Esophagus muscularis mucosa (tissue), 4 donors: ENCODE results near the gene GPC1. TPM values are rescaled to one million over a fixed set of nuclear protein-coding genes. Genes with fewer than 3 reads are reported as not detected.
"Not testable (repeated sequence)": the region's sequence is repeated elsewhere in the genome, so short reads cannot be mapped to it uniquely, and the experiment has no call there.

Source experiments
- DNase-seq: peaks from one replicate; pipeline ENCODE4 v3.0.0-alpha.2; 2017; ENCODE audit errors: extremely low spot score
- H3K27ac ChIP-seq, 4 donors: fragments of 200-600 bp; sonication (generic); replicated peaks in 1 of 4; 1 replicate in 3 of 4; 2 replicates in 1 of 4; pipeline ENCODE4 v1.5.1; 2016 to 2019; ENCODE audit warnings: mild to moderate bottlenecking in 1 of 4
- H3K27me3 ChIP-seq, 4 donors: fragments of 200-600 bp; sonication (generic); one replicate each; pipeline versions ENCODE4 v1.5.1 to v1.6.0; 2016 to 2019
- H3K36me3 ChIP-seq, 4 donors: fragments of 200-600 bp; sonication (generic); one replicate each; pipeline ENCODE4 v1.5.1; 2016 to 2019
- H3K4me1 ChIP-seq, 4 donors: fragments of 200-600 bp; sonication (generic); one replicate each; pipeline ENCODE4 v1.5.1; 2016 to 2019
- H3K4me3 ChIP-seq, 4 donors: fragments of 200-600 bp; sonication (generic); 1 replicate in 2 of 4; 2 replicates in 2 of 4; pipeline ENCODE4 v1.5.1; 2016 to 2019; ENCODE audit warnings: mild to moderate bottlenecking in 4 of 4, moderate library complexity in 1 of 4
- H3K9me3 ChIP-seq, 4 donors: fragments of 200-600 bp; sonication (generic); 1 replicate in 3 of 4; 2 replicates in 1 of 4; pipeline ENCODE4 v1.5.1; 2016 to 2019
- CTCF ChIP-seq, 3 experiments: fragments of 200-600 bp in 2 of 3; fragments of 450-650 bp in 1 of 3; sonication (generic) in 2 of 3; IDR thresholded peaks; one replicate each; pipeline ENCODE4 v1.5.1; 2017 to 2019; ENCODE audit warnings: antibody characterized with exemption in 3 of 3, mild to moderate bottlenecking in 2 of 3, moderate library complexity in 1 of 3
- EP300 ChIP-seq: sonication (generic); formaldehyde crosslinking; IDR thresholded peaks from one replicate; pipeline ENCODE4 v1.6.1; 2017; ENCODE audit warnings: antibody characterized with exemption
- POLR2A ChIP-seq: fragments of 450-650 bp; IDR thresholded peaks from one replicate; pipeline ENCODE4 v1.6.1; 2017; ENCODE audit warnings: antibody characterized with exemption, moderate library complexity, mild to moderate bottlenecking, low read depth
- POLR2AphosphoS5 ChIP-seq, 2 donors: sonication (generic); formaldehyde crosslinking; IDR thresholded peaks; one replicate each; pipeline ENCODE4 v1.6.1; 2017; ENCODE audit warnings: antibody characterized with exemption in 2 of 2
- WGBS: methylation state at CpG from one replicate; pipeline ENCODE4 v1.1.5; 2018; 5-methylcytosine and 5-hydroxymethylcytosine counted together
- intact Hi-C: fragments of 100-400 bp; cut with DNase I; formaldehyde crosslinking; loops from one replicate; pipeline ENCODE4 v1.15.1; 2023
- total RNA-seq, 4 donors: library from RNA; depleted of rRNA; stranded (reverse); fragments of >200 nt; gene quantifications; one replicate each; pipeline versions ENCODE4 v1.1.0 to v1.2.1, GENCODE V29; 2016

GPC1 gene, protein sequence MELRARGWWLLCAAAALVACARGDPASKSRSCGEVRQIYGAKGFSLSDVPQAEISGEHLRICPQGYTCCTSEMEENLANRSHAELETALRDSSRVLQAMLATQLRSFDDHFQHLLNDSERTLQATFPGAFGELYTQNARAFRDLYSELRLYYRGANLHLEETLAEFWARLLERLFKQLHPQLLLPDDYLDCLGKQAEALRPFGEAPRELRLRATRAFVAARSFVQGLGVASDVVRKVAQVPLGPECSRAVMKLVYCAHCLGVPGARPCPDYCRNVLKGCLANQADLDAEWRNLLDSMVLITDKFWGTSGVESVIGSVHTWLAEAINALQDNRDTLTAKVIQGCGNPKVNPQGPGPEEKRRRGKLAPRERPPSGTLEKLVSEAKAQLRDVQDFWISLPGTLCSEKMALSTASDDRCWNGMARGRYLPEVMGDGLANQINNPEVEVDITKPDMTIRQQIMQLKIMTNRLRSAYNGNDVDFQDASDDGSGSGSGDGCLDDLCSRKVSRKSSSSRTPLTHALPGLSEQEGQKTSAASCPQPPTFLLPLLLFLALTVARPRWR
- total RNA-seq = 10 to 100 TPM; 29.1 to 71.5 (median 41.8) TPM

GRCh38 chr2:240435457-240435947 lies at the start of gene GPC1:
Gene GPC1, plus strand, starts transcription at chr2:240435663. Its CDS starts 256 bp downstream, at chr2:240435919.
- H3K36me3 ChIP-seq = peaks cover 0 to 4% (median 0%) of the 10 kb centered on the region in 4 donors
- TF ChIP-seq POLR2A (no peak), POLR2AphosphoS5 (IDR thresholded peaks at IDR 0.05) (no peak), EP300 (no peak), CTCF (IDR thresholded peaks at IDR 0.05) (peak in 1 of 3 experiments; percentile 18)
- H3K27ac ChIP-seq = peak within 1 kb of the TSS; percentile 94 to 96 (median 95)
- H3K9me3 ChIP-seq = no peaks in the 10 kb centered on the region
- no peak for DNase-seq
- peaks cover 0 to 19% (median 0%) of the 10 kb centered on the region in 4 donors for H3K27me3 ChIP-seq
- H3K4me3 ChIP-seq = peak within 1 kb of the TSS; percentile 65 to 84 (median 77)
- peaks cover 36 to 53% (median 48%) of the 10 kb centered on the region in 4 donors for H3K4me1 ChIP-seq
- no CpG with 5 or more reads among the region's 77 CpGs for WGBS
- intact Hi-C loops = loop anchor here (2.0 to 10.0 kb wide), 2 partner anchors 61 to 129 kb away; partner anchors contain the start of genes DUSP28 and RNPEPL1

GRCh38 chr2:240386326-240386725 lies 49.1 kb upstream of the GPC1 start:
- H3K9me3 ChIP-seq = no peaks in the 10 kb centered on the region
- H3K36me3 ChIP-seq = no peaks in the 10 kb centered on the region
- intact Hi-C loops = no loop called here
- no peak overlapping the region for H3K27ac ChIP-seq
- peaks cover 4 to 15% (median 11%) of the 10 kb centered on the region in 4 donors for H3K4me1 ChIP-seq
- no peaks in the 10 kb centered on the region for H3K27me3 ChIP-seq
- WGBS = 75% methylated on average over 7 of the region's 12 CpGs
- TF ChIP-seq EP300 (no peak), POLR2AphosphoS5 (IDR thresholded peaks at IDR 0.05) (no peak), CTCF (IDR thresholded peaks at IDR 0.05) (no peak), POLR2A (no peak)
- H3K4me3 ChIP-seq = no peak overlapping the region
- DNase-seq = no peak

- H3K36me3 ChIP-seq, H3K9me3 ChIP-seq, H3K27me3 ChIP-seq, H3K4me3 ChIP-seq, H3K27ac ChIP-seq, DNase-seq, intact Hi-C loops: not testable (repeated sequence)
- peaks cover 4 to 15% (median 11%) of the 10 kb centered on the region in 4 donors for H3K4me1 ChIP-seq
- WGBS = 89% methylated on average over 4 of the region's 4 CpGs
Measured at GRCh38 chr2:240386743-240387142, 48.7 kb upstream of the GPC1 start.

- no peak for DNase-seq
- no peaks in the 10 kb centered on the region for H3K36me3 ChIP-seq
- intact Hi-C loops = no loop called here
- 89% methylated on average over 9 of the region's 9 CpGs for WGBS
- H3K4me1 ChIP-seq = peaks cover 4 to 15% (median 11%) of the 10 kb centered on the region in 4 donors
- TF ChIP-seq EP300 (no peak), CTCF (IDR thresholded peaks at IDR 0.05) (no peak), POLR2A (no peak), POLR2AphosphoS5 (IDR thresholded peaks at IDR 0.05) (no peak)
- no peak overlapping the region for H3K27ac ChIP-seq
- no peaks in the 10 kb centered on the region for H3K9me3 ChIP-seq
- no peaks in the 10 kb centered on the region for H3K27me3 ChIP-seq
- no peak overlapping the region for H3K4me3 ChIP-seq
Measured at GRCh38 chr2:240387325-240387668, 48.2 kb upstream of the GPC1 start.

DNA sequence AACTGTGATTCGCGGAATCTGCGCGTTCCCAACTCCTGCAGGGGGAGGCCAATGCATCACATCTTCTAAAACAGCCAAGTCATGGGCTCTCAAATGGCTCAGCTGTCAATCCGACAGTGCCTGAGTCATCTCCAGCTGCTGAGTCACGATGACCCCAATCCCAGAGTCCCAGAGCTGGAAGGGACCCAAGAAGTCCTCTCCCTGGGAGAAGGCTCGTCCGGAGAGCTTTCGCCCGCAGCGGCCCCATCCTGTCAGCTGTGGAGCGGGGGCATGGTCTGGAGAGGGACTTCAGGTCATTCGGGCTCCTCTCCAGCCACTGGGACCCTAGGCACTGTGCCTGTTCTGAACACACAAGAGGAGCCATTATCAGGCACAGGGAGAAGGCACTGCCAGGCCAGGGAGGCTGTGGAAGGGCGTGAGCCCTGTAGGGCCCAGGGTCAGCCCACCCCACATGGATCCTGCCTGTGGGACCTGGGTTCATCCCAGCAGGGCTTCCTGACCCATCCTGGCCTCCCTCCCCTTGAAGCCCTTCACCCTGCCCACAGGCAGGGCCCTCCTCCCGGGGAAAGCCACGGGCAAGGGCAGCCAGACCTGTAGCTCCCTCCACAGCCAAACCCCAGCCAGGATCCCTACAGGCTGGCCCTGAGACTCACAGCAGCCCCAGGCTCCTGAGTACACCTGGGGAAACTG lies 47.6 kb upstream of the GPC1 start:
- H3K4me3 ChIP-seq = no peak overlapping the region
- TF ChIP-seq EP300 (no peak), POLR2AphosphoS5 (IDR thresholded peaks at IDR 0.05) (peak; percentile 37 to 41)
- no peaks in the 10 kb centered on the region for H3K36me3 ChIP-seq
- intact Hi-C loops = no loop called here
- H3K9me3 ChIP-seq = no peaks in the 10 kb centered on the region
- H3K27ac ChIP-seq = peak overlapping the region in 1 of 4 donors; percentile 18
- no peak for DNase-seq
- H3K27me3 ChIP-seq = no peaks in the 10 kb centered on the region
- WGBS = 90% methylated on average over 14 of the region's 16 CpGs
- H3K4me1 ChIP-seq = peaks cover 4 to 15% (median 11%) of the 10 kb centered on the region in 4 donors
